IMR-90 (cell line): ENCODE measurements around the gene SEMA4B. TPM values are rescaled to one million over a fixed set of nuclear protein-coding genes. Genes with fewer than 3 reads are reported as not detected.

Source experiments
- ATAC-seq: fragments of 200-7000 bp; cut with Tn5 transposase; 2 replicates; pipeline ENCODE4 v1.9.1; 2020; ENCODE audit warnings: low read depth, mild to moderate bottlenecking, moderate library complexity
- Bru-seq: library from RNA; stranded (reverse); fragments of 400-500 nt; gene quantifications from one replicate; lab custom pipeline; 2021; lab: Mats Ljungman, UMichigan
- BruChase-seq, 2 experiments: library from RNA; stranded (reverse); fragments of 400-500 nt; gene quantifications; one replicate each; lab custom pipeline; 2021; lab: Mats Ljungman, UMichigan
- BruUV-seq: library from RNA; stranded (reverse); fragments of 400-500 nt; replicated peaks from 2 replicates; lab custom pipeline; 2021; lab: Mats Ljungman, UMichigan
- CTCF ChIA-PET: fragments of 300-600 bp; formaldehyde crosslinking; extraction: SDS; loops from one replicate; lab custom pipeline; 2021; ENCODE audit warnings: antibody characterized with exemption; lab: Yijun Ruan, JAX
- POLR2A ChIA-PET: fragments of 300-600 bp; sonication (Branson Sonifier 250); formaldehyde crosslinking; loops from one replicate; lab custom pipeline; 2022; ENCODE audit warnings: antibody characterized with exemption; ENCODE audit not compliant: unreplicated experiment; lab: Charles Lee
- DNase-seq: peaks from one replicate; pipeline ENCODE4 v3.0.0; 2013
- H2AFZ ChIP-seq: replicated peaks from 2 replicates; pipeline ENCODE3; 2013; ENCODE audit warnings: low read length, mild to moderate bottlenecking; ENCODE audit not compliant: poor library complexity
- H2AK5ac ChIP-seq: 2 replicates; pipeline ENCODE4 v1.6.1; 2013; ENCODE audit warnings: low read depth, low read length, inconsistent platforms
- H2AK9ac ChIP-seq: replicated peaks from 2 replicates; pipeline ENCODE3; 2013; ENCODE audit warnings: mild to moderate bottlenecking, low read depth, low read length, moderate library complexity; ENCODE audit not compliant: poor library complexity
- H2BK120ac ChIP-seq: 2 replicates; pipeline ENCODE4 v1.6.1; 2013; ENCODE audit warnings: low read depth, low read length, inconsistent platforms
- H2BK15ac ChIP-seq: 3 replicates; pipeline ENCODE4 v1.6.1; 2013; ENCODE audit warnings: low read depth, low read length, inconsistent platforms
- H2BK20ac ChIP-seq: 2 replicates; pipeline ENCODE4 v1.6.1; 2013; ENCODE audit warnings: low read depth, mild to moderate bottlenecking, inconsistent platforms, low read length, moderate library complexity
- H2BK5ac ChIP-seq: 2 replicates; pipeline ENCODE4 v1.6.1; 2013; ENCODE audit warnings: mild to moderate bottlenecking, low read depth, low read length, inconsistent platforms; ENCODE audit not compliant: poor library complexity, severe bottlenecking
- H3K14ac ChIP-seq: replicated peaks from 2 replicates; pipeline ENCODE4 v1.6.1; 2013; ENCODE audit warnings: low read depth, low read length, inconsistent platforms
- H3K18ac ChIP-seq: 2 replicates; pipeline ENCODE4 v1.6.1; 2013; ENCODE audit warnings: low read depth, low read length, control low read depth
- H3K23ac ChIP-seq: 2 replicates; pipeline ENCODE4 v1.6.1; 2013; ENCODE audit warnings: low read depth, low read length, inconsistent platforms
- H3K27ac ChIP-seq: 2 replicates; pipeline ENCODE4 v1.5.1; 2013; ENCODE audit warnings: mild to moderate bottlenecking, control low read depth, low read length; ENCODE audit not compliant: insufficient read depth
- H3K27me3 ChIP-seq: 2 replicates; pipeline ENCODE4 v1.6.1; 2013; ENCODE audit warnings: low read length; ENCODE audit not compliant: control insufficient read depth, insufficient read depth
- H3K36me3 ChIP-seq: 2 replicates; pipeline ENCODE4 v1.6.1; 2013; ENCODE audit warnings: low read length, mixed read lengths; ENCODE audit not compliant: control insufficient read depth, insufficient read depth
- H3K4ac ChIP-seq: 2 replicates; pipeline ENCODE4 v1.6.1; 2013; ENCODE audit warnings: low read depth, low read length, inconsistent platforms
- H3K4me1 ChIP-seq: 2 replicates; pipeline ENCODE4 v1.6.1; 2013; ENCODE audit warnings: low read length, mixed read lengths; ENCODE audit not compliant: control insufficient read depth, insufficient read depth
- H3K4me2 ChIP-seq: 2 replicates; pipeline ENCODE4 v1.6.1; 2013; ENCODE audit warnings: low read depth, mild to moderate bottlenecking, control low read depth, low read length, moderate library complexity
- H3K4me3 ChIP-seq: 2 replicates; pipeline ENCODE4 v1.5.1; 2013; ENCODE audit warnings: low read depth, mild to moderate bottlenecking, control low read depth, low read length, moderate library complexity; ENCODE audit not compliant: insufficient read depth
- H3K56ac ChIP-seq: 2 replicates; pipeline ENCODE4 v1.6.1; 2013; ENCODE audit warnings: low read length, inconsistent platforms; ENCODE audit not compliant: insufficient read depth; ENCODE audit errors: extremely low read depth
- H3K79me1 ChIP-seq, 2 experiments: 2 replicates each; pipeline ENCODE4 v1.6.1; 2013; ENCODE audit warnings: low read length in 2 of 2, inconsistent platforms in 1 of 2, low read depth in 1 of 2
- H3K9ac ChIP-seq: 2 replicates; pipeline ENCODE4 v1.6.1; 2013; ENCODE audit warnings: low read depth, low read length, control low read depth
- H3K9me1 ChIP-seq: 2 replicates; pipeline ENCODE4 v1.6.1; 2013; ENCODE audit warnings: low read length, inconsistent platforms; ENCODE audit not compliant: insufficient read depth
- H3K9me3 ChIP-seq: 2 replicates; pipeline ENCODE4 v1.6.1; 2013; ENCODE audit warnings: low read length; ENCODE audit not compliant: control insufficient read depth, insufficient read depth
- H4K20me1 ChIP-seq: 2 replicates; pipeline ENCODE4 v1.6.1; 2013; ENCODE audit warnings: low read length, inconsistent platforms; ENCODE audit not compliant: insufficient read depth
- H4K5ac ChIP-seq: 2 replicates; pipeline ENCODE4 v1.6.1; 2013; ENCODE audit warnings: mild to moderate bottlenecking, low read depth, low read length, control low read depth
- H4K8ac ChIP-seq, 2 experiments: 2 replicates each; pipeline ENCODE4 v1.6.1; 2013; ENCODE audit warnings: low read depth in 2 of 2, low read length in 2 of 2, control low read depth in 1 of 2, inconsistent platforms in 1 of 2
- H4K91ac ChIP-seq: 2 replicates; pipeline ENCODE4 v1.6.1; 2013; ENCODE audit warnings: low read depth, low read length, inconsistent platforms; ENCODE audit not compliant: insufficient read depth
- CHD1 ChIP-seq: IDR thresholded peaks from 2 replicates; pipeline ENCODE4 v1.6.1; 2012; ENCODE audit warnings: low read depth, low read length, improper control_type of control experiment
- MAFK ChIP-seq: IDR thresholded peaks from 2 replicates; pipeline ENCODE4 v1.6.1; 2012; ENCODE audit warnings: low read depth, low read length, improper control_type of control experiment
- MAZ ChIP-seq: IDR thresholded peaks from 2 replicates; pipeline ENCODE4 v1.6.1; 2012; ENCODE audit warnings: low read depth, mild to moderate bottlenecking, low read length, improper control_type of control experiment, moderate library complexity, borderline replicate concordance
- MXI1 ChIP-seq: IDR thresholded peaks from 2 replicates; pipeline ENCODE4 v1.6.1; 2012; ENCODE audit warnings: low read depth, mild to moderate bottlenecking, low read length, moderate library complexity, borderline replicate concordance
- SMC3 ChIP-seq: fragments of 150-350 bp; IDR thresholded peaks from 2 replicates; pipeline ENCODE4 v1.6.1; 2016; ENCODE audit warnings: low read depth, mild to moderate bottlenecking, antibody characterized with exemption, low read length, moderate library complexity
- WGBS, 2 experiments: methylation state at CpG; one replicate each; pipeline versions ENCODE4 v1.1.5 to v1.1.7; 2013; ENCODE audit warnings: missing lambda C conversion rate in 2 of 2; ENCODE audit not compliant: insufficient read length in 1 of 2; ENCODE audit errors: extremely low coverage in 2 of 2; 5-methylcytosine and 5-hydroxymethylcytosine counted together
- dilution Hi-C: fragments of 300-500 bp; cut with HindIII; formaldehyde crosslinking; loops from one replicate; pipeline ENCODE4 v1.14.3; 2018; ENCODE audit warnings: low sequenced_read_pairs; ENCODE audit not compliant: unreplicated experiment
- in situ Hi-C: fragments of 300-500 bp; cut with MboI; formaldehyde crosslinking; loops from 3 replicates; pipeline ENCODE4 v1.14.3; 2019; ENCODE audit warnings: low sequenced_read_pairs, inconsistent platforms, mixed read lengths
- intact Hi-C: fragments of 100-400 bp; cut with micrococcal nuclease; formaldehyde crosslinking; loops from 2 replicates; pipeline ENCODE4 v1.10.0; 2022
- long read RNA-seq: library from polyadenylated mRNA; unstranded; transcript quantifications from one replicate; pipeline ENCODE4 v2.0.0, GENCODE V29; 2021; ENCODE audit not compliant: unreplicated experiment
- polyA plus RNA-seq, 3 experiments: library from polyadenylated mRNA; depleted of rRNA; stranded (reverse); fragments of >200 nt; gene quantifications; 2 replicates each; pipeline ENCODE4 v1.2.3, GENCODE V29; 2012; ENCODE audit warnings: low replicate concordance in 1 of 3
- total RNA-seq: library from RNA; depleted of rRNA; stranded (reverse); fragments of >200 nt; gene quantifications from 2 replicates; pipeline ENCODE4 v1.2.3, GENCODE V29; 2012; rRNA removed
- TF ChIP-seq, protein P1 (sequence below): conservative IDR thresholded peaks from 2 replicates; pipeline ENCODE4 v1.5.1; 2012; ENCODE audit warnings: mild to moderate bottlenecking, low read depth, low read length, improper control_type of control experiment
- TF ChIP-seq, protein P2 (sequence below): fragments of 150-350 bp; IDR thresholded peaks from 2 replicates; pipeline ENCODE4 v1.6.1; 2016; ENCODE audit warnings: low read depth, mild to moderate bottlenecking, low read length, moderate library complexity, borderline replicate concordance

The SEMA4B gene, protein sequence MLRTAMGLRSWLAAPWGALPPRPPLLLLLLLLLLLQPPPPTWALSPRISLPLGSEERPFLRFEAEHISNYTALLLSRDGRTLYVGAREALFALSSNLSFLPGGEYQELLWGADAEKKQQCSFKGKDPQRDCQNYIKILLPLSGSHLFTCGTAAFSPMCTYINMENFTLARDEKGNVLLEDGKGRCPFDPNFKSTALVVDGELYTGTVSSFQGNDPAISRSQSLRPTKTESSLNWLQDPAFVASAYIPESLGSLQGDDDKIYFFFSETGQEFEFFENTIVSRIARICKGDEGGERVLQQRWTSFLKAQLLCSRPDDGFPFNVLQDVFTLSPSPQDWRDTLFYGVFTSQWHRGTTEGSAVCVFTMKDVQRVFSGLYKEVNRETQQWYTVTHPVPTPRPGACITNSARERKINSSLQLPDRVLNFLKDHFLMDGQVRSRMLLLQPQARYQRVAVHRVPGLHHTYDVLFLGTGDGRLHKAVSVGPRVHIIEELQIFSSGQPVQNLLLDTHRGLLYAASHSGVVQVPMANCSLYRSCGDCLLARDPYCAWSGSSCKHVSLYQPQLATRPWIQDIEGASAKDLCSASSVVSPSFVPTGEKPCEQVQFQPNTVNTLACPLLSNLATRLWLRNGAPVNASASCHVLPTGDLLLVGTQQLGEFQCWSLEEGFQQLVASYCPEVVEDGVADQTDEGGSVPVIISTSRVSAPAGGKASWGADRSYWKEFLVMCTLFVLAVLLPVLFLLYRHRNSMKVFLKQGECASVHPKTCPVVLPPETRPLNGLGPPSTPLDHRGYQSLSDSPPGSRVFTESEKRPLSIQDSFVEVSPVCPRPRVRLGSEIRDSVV
- total RNA-seq = 5.0 and 6.9 TPM in 2 replicates
- polyA plus RNA-seq (2012; rRNA removed) = 22.5 and 27.5 TPM in 2 replicates
- polyA plus RNA-seq (2012; cell fraction: cytosol; rRNA removed) = 12.9 and 29.8 TPM in 2 replicates
- polyA plus RNA-seq (2012; cell fraction: nucleus; rRNA removed; ENCODE audit: low replicate concordance) = 23.9 and 48.0 TPM in 2 replicates
- Bru-seq, nascent RNA = percentile 49 among the genes with signal in this experiment
- BruChase-seq, experiment 1, labeled RNA remaining after a 6-hour chase = percentile 55 among the genes with signal in this experiment
- BruChase-seq, experiment 2, labeled RNA remaining after a 2-hour chase = percentile 55 among the genes with signal in this experiment
- long read RNA-seq, transcript SEMA4B-202 (14 exons, 3,807 nt) = major isoform, 6 of 36 reads
- long read RNA-seq, partial matches to known transcripts = 27 of 36 reads
- long read RNA-seq, other reads (novel, unspliced or antisense) = 2 of 36 reads

DNA sequence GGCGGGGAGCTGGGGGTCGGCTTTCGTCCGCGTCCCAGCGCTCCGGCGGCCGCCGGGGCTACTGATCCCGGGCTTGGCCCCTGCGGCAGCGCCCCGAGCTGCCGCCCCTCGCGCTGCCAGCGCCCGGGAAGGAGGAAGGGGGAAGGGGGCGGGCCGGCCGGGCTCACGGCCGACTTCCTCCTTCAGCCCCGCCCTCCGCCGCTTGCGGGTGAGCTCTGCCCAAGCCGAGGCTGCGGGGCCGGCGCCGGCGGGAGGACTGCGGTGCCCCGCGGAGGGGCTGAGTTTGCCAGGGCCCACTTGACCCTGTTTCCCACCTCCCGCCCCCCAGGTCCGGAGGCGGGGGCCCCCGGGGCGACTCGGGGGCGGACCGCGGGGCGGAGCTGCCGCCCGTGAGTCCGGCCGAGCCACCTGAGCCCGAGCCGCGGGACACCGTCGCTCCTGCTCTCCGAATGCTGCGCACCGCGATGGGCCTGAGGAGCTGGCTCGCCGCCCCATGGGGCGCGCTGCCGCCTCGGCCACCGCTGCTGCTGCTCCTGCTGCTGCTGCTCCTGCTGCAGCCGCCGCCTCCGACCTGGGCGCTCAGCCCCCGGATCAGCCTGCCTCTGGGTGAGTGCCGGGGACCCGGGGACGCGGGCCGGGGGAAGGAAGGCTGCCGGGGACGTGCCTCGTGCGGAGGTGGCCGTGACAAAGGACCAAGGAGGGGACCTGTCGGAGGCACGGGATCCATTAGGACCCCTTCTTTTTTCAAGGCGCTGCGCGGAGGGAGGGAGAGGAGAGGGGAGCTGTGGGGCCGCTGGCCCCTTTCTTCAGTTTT is at the start of gene SEMA4B:
Gene SEMA4B (plus strand): TSS at position 201 of the 814 bp plus-strand sequence. CDS start 249 bp downstream, at position 450.
- no peak within 1 kb of the TSS for H2BK120ac ChIP-seq
- peak within 1 kb of the TSS; percentile 5; the same call in 1 of the 2 replicates for H3K18ac ChIP-seq
- H3K4ac ChIP-seq = peak within 1 kb of the TSS; percentile 80
- peak within 1 kb of the TSS; percentile 91 for H3K4me3 ChIP-seq
- H2BK20ac ChIP-seq = no peak within 1 kb of the TSS
- H4K8ac ChIP-seq = peak within 1 kb of the TSS; percentile 82 to 92
- no TSS peak for BruUV-seq
- DNase-seq = peak; percentile 32
- dilution Hi-C loops = no loop called here
- no peak within 1 kb of the TSS for H3K56ac ChIP-seq
- peak within 1 kb of the TSS; percentile 28 for H2AK5ac ChIP-seq
- H3K9ac ChIP-seq = peak within 1 kb of the TSS; percentile 65
- peak within 1 kb of the TSS; percentile 11; the same call in 1 of the 2 replicates for H3K27ac ChIP-seq
- peak within 1 kb of the TSS; percentile 54 for H2BK5ac ChIP-seq
- 0% methylated on average over 32 of the region's 88 CpGs; no CpG with 5 or more reads in 1 of the 2 experiments for WGBS, 2 experiments
- H2AFZ ChIP-seq = peak within 1 kb of the TSS; percentile 93
- peak within 1 kb of the TSS; percentile 83 for H2AK9ac ChIP-seq
- ChIA-PET POLR2A (interaction anchor here (0.7 kb wide), 1 partner anchor 11 kb away, joined by 12 read pairs; no protein-coding TSS in a partner anchor), CTCF (interaction anchor here (1.2 to 2.1 kb wide), 2 partner anchors 13 to 20 kb away, joined by 3 to 6 read pairs; no protein-coding TSS in a partner anchor)
- no peak within 1 kb of the TSS for H2BK15ac ChIP-seq
- ATAC-seq = peak; percentile 90
- no peaks in the 10 kb centered on the region for H3K27me3 ChIP-seq
- H3K36me3 ChIP-seq = no peaks in the 10 kb centered on the region; the same call in 1 of the 2 replicates
- H3K14ac ChIP-seq = peak within 1 kb of the TSS; percentile 62
- peak within 1 kb of the TSS; percentile 76 for H3K4me2 ChIP-seq
- H3K9me1 ChIP-seq = peaks cover 10% of the 10 kb centered on the region; the same call in 1 of the 2 replicates
- H4K91ac ChIP-seq = peak within 1 kb of the TSS; percentile 30
- H4K5ac ChIP-seq = peak within 1 kb of the TSS; percentile 48
- H3K9me3 ChIP-seq = no peaks in the 10 kb centered on the region
- peak within 1 kb of the TSS; percentile 50; the same call in 1 of the 2 replicates for H3K23ac ChIP-seq
- in situ Hi-C loops = no loop called here
- H4K20me1 ChIP-seq = no peaks in the 10 kb centered on the region; the same call in 1 of the 2 replicates
- peaks cover 8% of the 10 kb centered on the region for H3K4me1 ChIP-seq
- peaks cover 27 to 29% of the 10 kb centered on the region in 2 experiments; a peak in 3 of 4 replicates for H3K79me1 ChIP-seq
- intact Hi-C loops = no loop called here
- TF ChIP-seq, protein P1, sequence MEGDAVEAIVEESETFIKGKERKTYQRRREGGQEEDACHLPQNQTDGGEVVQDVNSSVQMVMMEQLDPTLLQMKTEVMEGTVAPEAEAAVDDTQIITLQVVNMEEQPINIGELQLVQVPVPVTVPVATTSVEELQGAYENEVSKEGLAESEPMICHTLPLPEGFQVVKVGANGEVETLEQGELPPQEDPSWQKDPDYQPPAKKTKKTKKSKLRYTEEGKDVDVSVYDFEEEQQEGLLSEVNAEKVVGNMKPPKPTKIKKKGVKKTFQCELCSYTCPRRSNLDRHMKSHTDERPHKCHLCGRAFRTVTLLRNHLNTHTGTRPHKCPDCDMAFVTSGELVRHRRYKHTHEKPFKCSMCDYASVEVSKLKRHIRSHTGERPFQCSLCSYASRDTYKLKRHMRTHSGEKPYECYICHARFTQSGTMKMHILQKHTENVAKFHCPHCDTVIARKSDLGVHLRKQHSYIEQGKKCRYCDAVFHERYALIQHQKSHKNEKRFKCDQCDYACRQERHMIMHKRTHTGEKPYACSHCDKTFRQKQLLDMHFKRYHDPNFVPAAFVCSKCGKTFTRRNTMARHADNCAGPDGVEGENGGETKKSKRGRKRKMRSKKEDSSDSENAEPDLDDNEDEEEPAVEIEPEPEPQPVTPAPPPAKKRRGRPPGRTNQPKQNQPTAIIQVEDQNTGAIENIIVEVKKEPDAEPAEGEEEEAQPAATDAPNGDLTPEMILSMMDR = no peak
- TF ChIP-seq MAFK (no peak), SMC3 (no peak), MAZ (peak; percentile 41; the same call in 1 of the 2 replicates), CHD1 (no peak), MXI1 (peak; percentile 19; the same call in 1 of the 2 replicates)
- TF ChIP-seq, protein P2, sequence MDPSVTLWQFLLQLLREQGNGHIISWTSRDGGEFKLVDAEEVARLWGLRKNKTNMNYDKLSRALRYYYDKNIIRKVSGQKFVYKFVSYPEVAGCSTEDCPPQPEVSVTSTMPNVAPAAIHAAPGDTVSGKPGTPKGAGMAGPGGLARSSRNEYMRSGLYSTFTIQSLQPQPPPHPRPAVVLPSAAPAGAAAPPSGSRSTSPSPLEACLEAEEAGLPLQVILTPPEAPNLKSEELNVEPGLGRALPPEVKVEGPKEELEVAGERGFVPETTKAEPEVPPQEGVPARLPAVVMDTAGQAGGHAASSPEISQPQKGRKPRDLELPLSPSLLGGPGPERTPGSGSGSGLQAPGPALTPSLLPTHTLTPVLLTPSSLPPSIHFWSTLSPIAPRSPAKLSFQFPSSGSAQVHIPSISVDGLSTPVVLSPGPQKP = no peak
